ENCODE results near the gene ADGRG4. TPM values are rescaled to one million over a fixed set of nuclear protein-coding genes. Genes with fewer than 3 reads are reported as not detected.
"Not testable (repeated sequence)": the region's sequence is repeated elsewhere in the genome, so short reads cannot be mapped to it uniquely, and the experiment has no call there.

ADGRG4 gene
- total RNA-seq, 2 donors from 2014 or later: 0.23 TPM; not detected in 1

DNA sequence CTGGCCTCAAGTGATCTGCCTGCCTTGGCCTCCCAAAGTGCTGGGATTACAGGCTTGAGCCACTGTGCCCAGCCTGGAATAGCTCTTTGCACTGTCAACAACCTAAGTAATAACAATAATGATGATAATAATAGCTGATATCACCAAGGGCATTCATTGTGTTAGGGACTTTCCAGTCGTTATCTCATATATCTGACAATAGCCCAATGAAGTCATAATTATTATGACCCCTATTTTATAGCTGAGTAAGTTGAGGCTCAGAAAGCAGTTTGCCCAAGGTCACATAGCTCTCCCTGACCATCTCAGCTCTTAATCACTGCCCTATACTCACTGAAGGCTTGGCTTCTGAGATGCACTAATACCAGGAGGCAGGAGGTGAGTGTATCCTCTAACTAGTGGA, 30.8 kb upstream of the ADGRG4 start:
- 67% methylated on average over 1 of the region's 1 CpG for WGBS
- Histone ChIP-seq H3K27me3 (replicated peaks; ENCODE audit: insufficient read depth) (no peaks in the 10 kb centered on the region), H3K9me3 (no peaks in the 10 kb centered on the region), H3K4me3 (no peak overlapping the region), H3K27ac (no peak overlapping the region), H3K4me1 (replicated peaks) (no peaks in the 10 kb centered on the region), H3K36me3 (no peaks in the 10 kb centered on the region)
- no peak for DNase-seq (ENCODE audit: low spot score)
- intact Hi-C loops (cut with DNase I): loop anchor here (5.0 kb wide), 1 partner anchor 243 kb away; no protein-coding TSS in a partner anchor
- TF ChIP-seq POLR2AphosphoS5 (IDR thresholded peaks at IDR 0.05): no peak
- no peak for TF ChIP-seq POLR2A (IDR thresholded peaks at IDR 0.05)
- TF ChIP-seq, protein P1, sequence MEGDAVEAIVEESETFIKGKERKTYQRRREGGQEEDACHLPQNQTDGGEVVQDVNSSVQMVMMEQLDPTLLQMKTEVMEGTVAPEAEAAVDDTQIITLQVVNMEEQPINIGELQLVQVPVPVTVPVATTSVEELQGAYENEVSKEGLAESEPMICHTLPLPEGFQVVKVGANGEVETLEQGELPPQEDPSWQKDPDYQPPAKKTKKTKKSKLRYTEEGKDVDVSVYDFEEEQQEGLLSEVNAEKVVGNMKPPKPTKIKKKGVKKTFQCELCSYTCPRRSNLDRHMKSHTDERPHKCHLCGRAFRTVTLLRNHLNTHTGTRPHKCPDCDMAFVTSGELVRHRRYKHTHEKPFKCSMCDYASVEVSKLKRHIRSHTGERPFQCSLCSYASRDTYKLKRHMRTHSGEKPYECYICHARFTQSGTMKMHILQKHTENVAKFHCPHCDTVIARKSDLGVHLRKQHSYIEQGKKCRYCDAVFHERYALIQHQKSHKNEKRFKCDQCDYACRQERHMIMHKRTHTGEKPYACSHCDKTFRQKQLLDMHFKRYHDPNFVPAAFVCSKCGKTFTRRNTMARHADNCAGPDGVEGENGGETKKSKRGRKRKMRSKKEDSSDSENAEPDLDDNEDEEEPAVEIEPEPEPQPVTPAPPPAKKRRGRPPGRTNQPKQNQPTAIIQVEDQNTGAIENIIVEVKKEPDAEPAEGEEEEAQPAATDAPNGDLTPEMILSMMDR (IDR thresholded peaks at IDR 0.05): no peak

- H3K9me3 ChIP-seq: no peaks in the 10 kb centered on the region
- H3K4me3 ChIP-seq: no peak overlapping the region
- no peaks in the 10 kb centered on the region for H3K36me3 ChIP-seq
- WGBS: 67% methylated on average over 1 of the region's 1 CpG
- DNase-seq (ENCODE audit: low spot score): no peak
- TF ChIP-seq, protein P1 (IDR thresholded peaks at IDR 0.05): no peak
- TF ChIP-seq POLR2A (IDR thresholded peaks at IDR 0.05): no peak
- TF ChIP-seq POLR2AphosphoS5 (IDR thresholded peaks at IDR 0.05): no peak
- H3K4me1 ChIP-seq (replicated peaks): no peaks in the 10 kb centered on the region
- H3K27me3 ChIP-seq (replicated peaks; ENCODE audit: insufficient read depth): no peaks in the 10 kb centered on the region
- H3K27ac ChIP-seq: no peak overlapping the region
- intact Hi-C loops (cut with DNase I): no loop called here
These were observed 29.5 kb upstream of the ADGRG4 start for GRCh38 chrX:136271300-136271699.

GRCh38 chrX:136272325-136272724, 28.4 kb upstream of the ADGRG4 start:
- intact Hi-C loops (cut with DNase I): no loop called here
- H3K9me3 ChIP-seq: no peaks in the 10 kb centered on the region
- no peaks in the 10 kb centered on the region for H3K27me3 ChIP-seq (replicated peaks; ENCODE audit: insufficient read depth)
- H3K27ac ChIP-seq: no peak overlapping the region
- H3K36me3 ChIP-seq: no peaks in the 10 kb centered on the region
- H3K4me1 ChIP-seq (replicated peaks): no peaks in the 10 kb centered on the region
- WGBS: 18% methylated on average over 1 of the region's 1 CpG
- TF ChIP-seq, protein P1 (IDR thresholded peaks at IDR 0.05): no peak
- TF ChIP-seq POLR2A (IDR thresholded peaks at IDR 0.05): no peak
- TF ChIP-seq POLR2AphosphoS5 (IDR thresholded peaks at IDR 0.05): no peak
- H3K4me3 ChIP-seq: no peak overlapping the region
- DNase-seq (ENCODE audit: low spot score): no peak

GRCh38 chrX:136273986-136274385, 26.8 kb upstream of the ADGRG4 start:
- Histone ChIP-seq H3K4me1 (replicated peaks) (no peaks in the 10 kb centered on the region), H3K27me3 (replicated peaks; ENCODE audit: insufficient read depth) (no peaks in the 10 kb centered on the region), H3K4me3 (no peak overlapping the region), H3K36me3 (no peaks in the 10 kb centered on the region), H3K9me3 (no peaks in the 10 kb centered on the region), H3K27ac (no peak overlapping the region)
- intact Hi-C loops (cut with DNase I): no loop called here
- TF ChIP-seq POLR2AphosphoS5 (IDR thresholded peaks at IDR 0.05) (no peak), POLR2A (IDR thresholded peaks at IDR 0.05) (no peak)
- TF ChIP-seq, protein P1 (IDR thresholded peaks at IDR 0.05): no peak
- WGBS: 57% methylated on average over 1 of the region's 1 CpG
- DNase-seq (ENCODE audit: low spot score): no peak

DNA sequence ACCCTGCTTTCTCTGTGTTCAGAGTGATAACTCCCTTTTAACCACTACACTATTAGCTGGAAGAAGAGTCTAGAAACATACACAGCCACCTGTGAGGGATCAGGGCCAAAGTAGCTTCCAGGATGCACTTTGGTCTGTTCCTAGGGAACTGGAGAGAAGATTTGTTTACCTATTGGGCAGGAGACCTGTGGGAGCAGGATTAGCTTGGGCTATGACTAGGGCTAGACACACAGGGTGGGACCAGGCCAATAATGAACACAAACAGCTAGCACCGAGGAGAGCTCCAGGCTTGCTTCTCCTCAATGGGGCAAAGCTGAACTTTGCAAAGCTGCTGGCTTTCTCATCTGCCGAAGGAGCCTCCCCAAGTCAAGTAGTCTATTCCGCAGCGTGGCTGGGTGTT, 25.2 kb upstream of the ADGRG4 start:
- H3K27me3 ChIP-seq (replicated peaks; ENCODE audit: insufficient read depth): no peaks in the 10 kb centered on the region
- WGBS: 36% methylated on average over 2 of the region's 4 CpGs
- no peaks in the 10 kb centered on the region for H3K4me1 ChIP-seq (replicated peaks)
- DNase-seq (ENCODE audit: low spot score): no peak
- no peak overlapping the region for H3K4me3 ChIP-seq
- H3K27ac ChIP-seq: no peak overlapping the region
- TF ChIP-seq POLR2AphosphoS5 (IDR thresholded peaks at IDR 0.05) (no peak), POLR2A (IDR thresholded peaks at IDR 0.05) (no peak)
- TF ChIP-seq, protein P1 (IDR thresholded peaks at IDR 0.05): no peak
- intact Hi-C loops (cut with DNase I): no loop called here
- H3K36me3 ChIP-seq: no peaks in the 10 kb centered on the region
- no peaks in the 10 kb centered on the region for H3K9me3 ChIP-seq

GRCh38 chrX:136286375-136286774, 14.4 kb upstream of the ADGRG4 start:
- H3K27ac ChIP-seq; H3K9me3 ChIP-seq; H3K4me1 ChIP-seq (replicated peaks); H3K27me3 ChIP-seq (replicated peaks; ENCODE audit: insufficient read depth); DNase-seq (ENCODE audit: low spot score); H3K36me3 ChIP-seq; intact Hi-C loops (cut with DNase I); H3K4me3 ChIP-seq: not testable (repeated sequence)
- WGBS: 86% methylated on average over 5 of the region's 5 CpGs

Data from prostate gland (tissue), 2 donors.